Measurements from ENCODE around the gene HOXB7.

The HOXB7 gene

DNA sequence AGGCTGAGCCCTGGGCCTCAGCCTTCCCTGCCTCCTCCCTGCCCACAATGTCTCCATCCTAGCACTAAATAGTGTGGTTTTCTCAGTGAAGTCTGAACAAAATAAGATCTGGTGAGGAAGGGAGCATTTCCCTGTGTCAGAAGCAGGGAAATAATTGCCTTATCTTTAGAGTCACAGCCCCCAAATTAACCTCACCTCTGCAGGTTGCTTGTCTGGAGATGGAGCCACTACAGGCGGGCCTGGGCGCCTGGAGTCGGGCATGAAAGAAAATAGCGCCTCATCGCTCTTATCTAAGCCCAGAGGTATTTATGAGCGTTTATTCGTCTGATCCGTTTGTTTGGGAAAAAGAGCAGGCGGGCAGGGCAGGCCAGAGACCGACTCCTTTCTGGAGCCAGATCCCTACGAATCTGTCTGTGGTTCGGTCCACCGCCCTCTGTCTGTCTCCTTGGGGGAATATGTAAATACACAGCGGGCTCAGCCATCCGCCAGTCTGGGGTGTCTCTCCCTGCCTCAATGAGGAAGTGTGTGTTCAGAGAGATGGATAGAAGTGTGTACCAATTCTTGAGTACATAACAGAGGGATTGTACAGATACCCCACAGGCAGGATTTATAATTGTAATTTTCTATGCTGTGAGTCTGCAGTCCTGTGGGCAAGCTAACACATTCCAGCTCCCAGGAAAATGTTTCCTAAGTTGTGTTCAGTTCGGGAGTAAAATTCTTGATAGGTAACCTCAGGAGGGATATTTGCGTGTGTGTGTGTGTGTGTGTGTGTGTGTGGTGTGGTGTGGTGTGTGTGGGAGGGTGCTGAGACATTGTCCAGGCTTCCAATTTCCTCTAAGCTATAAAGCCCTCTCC, 10.3 kb downstream of the HOXB7 start:
- in situ Hi-C loops (cut with HindIII; ENCODE audit: low pct_ligation_motif_present, low pct_unique_long_range_greater_than_20kb, low sequenced_read_pairs) = no loop called here

DNA sequence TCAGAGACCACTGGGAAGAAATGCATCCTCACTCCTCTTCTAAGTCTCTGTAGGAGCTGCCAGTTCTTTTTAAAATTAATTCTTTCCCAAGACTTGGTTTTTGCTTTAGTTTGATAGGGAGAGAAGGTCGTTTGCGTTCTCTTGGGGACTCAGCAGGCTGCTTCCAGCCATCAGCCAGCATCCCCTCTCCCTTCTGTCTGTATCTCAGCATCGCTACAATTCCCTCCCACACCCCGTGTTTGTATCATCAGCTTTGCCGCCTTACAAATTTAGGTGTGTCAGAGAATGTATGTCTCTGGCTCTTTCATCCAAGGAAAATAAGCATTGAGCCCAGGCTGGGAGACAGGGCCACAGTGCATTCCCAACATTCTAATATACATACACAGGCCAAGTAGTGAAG, 11.5 kb downstream of the HOXB7 start:
- in situ Hi-C loops (cut with HindIII; ENCODE audit: low pct_ligation_motif_present, low pct_unique_long_range_greater_than_20kb, low sequenced_read_pairs) = no loop called here
- no peak for DNase-seq

More for the DNA sequence above, 10.3 kb downstream of the HOXB7 start:
- DNase-seq = no peak

DNA sequence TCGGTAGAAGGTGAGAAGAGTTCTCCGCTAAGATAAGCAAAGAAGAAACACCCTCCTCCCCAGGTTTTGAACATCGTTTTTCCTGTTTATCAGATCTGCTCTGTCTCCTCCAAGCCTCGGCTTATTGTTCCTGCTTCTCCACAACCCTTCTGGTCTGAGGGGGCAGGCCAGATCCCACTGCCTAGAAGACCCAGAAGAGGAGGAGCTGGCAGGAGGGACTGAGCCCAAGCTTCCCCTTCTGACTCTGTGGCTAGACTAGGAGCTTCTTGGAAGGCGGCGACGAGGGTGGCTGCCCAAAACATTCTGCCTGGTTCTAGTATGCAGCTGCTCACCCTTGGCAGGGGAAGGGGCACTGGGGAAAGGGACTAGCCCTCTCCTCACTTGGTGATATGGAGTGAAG, 12.1 kb downstream of the HOXB7 start:
- peak; percentile 19 for DNase-seq
- in situ Hi-C loops (cut with HindIII; ENCODE audit: low pct_ligation_motif_present, low pct_unique_long_range_greater_than_20kb, low sequenced_read_pairs) = no loop called here

DNA sequence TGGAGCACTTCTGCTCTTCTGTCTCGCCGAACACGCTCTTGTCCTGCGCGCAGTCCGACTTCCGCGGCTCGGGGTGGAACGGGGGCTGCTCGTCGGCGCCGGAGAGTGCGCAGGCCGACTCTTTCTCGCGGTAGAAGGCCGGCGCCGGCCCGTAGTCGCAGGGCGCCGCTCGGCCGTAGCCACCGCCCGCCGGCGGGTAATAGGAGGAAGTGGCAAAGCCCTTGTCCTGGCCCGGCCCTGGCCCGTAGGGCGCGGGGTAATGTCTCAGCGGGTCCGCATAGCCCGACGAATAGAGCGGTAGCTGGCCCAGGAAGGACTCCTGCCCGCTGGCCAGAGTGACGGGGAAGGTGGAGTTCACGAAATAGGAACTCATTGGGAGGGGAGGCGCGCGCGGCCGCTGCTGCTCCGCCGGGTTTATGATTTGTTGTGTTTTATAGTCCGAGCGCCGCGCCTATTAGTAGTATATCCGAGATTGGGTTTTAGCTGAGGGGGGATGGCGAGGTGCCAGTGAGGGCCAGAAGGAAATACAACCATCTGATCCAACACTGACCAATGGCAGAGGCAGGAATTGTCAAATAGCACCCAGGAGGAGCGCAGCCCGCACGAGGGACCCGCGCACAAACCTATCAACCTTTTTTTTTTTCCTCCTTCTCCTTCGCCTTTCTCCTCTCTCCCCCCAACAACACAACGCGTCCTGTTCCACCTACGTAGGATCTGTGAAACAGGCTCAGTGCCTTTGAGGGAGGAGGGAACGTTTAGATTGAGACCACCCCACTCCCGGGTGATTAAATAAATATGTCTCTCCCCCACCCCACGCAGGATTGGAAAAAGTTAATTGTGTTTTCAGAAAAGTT, 12.8 kb downstream of the HOXB7 start:
- in situ Hi-C loops (cut with HindIII; ENCODE audit: low pct_ligation_motif_present, low pct_unique_long_range_greater_than_20kb, low sequenced_read_pairs) = no loop called here
- DNase-seq = peak; percentile 71

DNA sequence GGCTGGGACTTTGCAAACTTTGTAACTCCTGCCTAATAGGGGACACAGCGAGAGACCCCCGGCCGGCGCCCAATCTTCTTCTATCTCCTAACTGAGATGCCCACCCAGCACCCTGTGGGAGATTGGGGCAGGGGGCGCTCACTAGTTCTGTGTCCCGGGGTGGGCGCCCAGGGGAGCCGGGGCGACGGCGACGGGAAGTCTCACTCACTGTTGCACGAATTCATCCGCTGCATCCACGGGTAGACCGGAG, 13.4 kb downstream of the HOXB7 start:
- DNase-seq = no peak
- in situ Hi-C loops (cut with HindIII; ENCODE audit: low pct_ligation_motif_present, low pct_unique_long_range_greater_than_20kb, low sequenced_read_pairs) = no loop called here

DNA sequence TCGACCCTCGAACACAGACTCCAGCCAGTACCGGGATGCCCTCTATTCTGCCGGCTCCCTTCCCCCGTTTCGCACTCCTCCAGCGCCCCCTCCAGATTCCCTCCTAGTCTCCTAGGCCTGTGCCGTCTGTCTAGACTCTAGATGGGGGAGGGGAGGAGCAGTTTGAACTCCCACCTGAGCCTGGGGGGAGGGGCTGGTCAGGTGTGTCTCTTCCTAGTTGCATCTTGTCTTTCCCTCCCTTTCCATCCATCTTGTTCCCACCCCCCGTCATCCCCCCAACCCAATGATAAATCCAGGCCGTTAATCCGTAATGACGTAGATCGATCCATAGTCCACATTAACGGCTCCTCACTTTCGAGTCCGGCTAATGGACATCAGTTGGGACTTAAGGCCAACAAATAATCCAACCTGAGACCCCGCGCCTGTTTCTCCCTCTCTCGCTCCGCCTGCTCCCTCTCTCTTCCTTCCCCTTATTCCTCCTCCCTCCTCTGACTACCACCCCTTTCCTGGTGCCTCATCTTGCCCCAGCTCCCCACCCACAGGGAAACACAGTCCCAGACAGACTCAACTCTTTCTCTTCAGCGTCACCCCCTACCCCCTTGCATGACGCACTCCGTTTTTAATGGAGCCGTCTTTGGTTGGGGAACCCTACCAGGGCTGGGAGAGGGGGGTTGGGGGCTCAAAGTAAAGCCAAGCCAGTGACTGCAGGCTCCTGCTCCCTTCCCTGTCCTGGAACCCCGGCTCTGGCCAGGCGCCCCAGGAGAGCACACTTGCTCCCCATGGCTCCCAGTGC, 13.9 kb downstream of the HOXB7 start:
- in situ Hi-C loops (cut with HindIII; ENCODE audit: low pct_ligation_motif_present, low pct_unique_long_range_greater_than_20kb, low sequenced_read_pairs) = no loop called here
- no peak for DNase-seq

DNA sequence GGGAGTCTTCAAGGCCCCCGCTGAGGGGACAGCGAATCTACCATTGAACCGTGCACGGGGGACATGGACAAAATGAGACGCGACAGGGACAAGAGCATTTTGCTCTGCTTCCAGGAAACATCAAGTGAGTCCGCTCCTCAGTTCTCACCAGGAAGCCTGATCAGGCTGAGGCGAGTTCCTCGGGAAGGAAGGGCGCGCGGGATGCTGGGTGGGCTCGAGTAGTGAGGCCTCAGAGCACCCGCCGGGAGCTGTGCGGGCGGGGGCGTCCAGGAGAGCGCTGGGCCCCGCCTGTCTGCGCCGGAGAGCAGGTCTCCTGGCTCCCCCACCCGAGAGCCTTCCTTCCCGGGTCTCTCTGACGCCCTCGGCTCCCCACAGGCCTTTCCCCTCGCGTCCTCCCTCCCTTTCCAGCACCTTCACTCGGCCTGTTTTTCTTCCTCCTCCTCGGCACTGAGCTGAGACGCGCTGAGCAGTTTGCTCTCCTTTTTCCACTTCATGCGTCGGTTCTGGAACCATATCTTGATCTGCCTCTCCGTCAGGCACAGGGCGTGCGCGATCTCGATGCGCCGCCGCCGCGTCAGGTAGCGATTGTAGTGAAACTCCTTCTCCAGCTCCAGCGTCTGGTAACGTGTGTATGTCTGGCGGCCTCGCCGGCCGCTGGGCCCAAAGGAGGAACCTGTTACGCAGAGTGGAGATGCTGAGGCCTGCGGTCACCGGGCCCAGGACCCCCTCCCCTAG, 14.7 kb downstream of the HOXB7 start:
- in situ Hi-C loops (cut with HindIII; ENCODE audit: low pct_ligation_motif_present, low pct_unique_long_range_greater_than_20kb, low sequenced_read_pairs) = no loop called here
- DNase-seq = no peak

DNA sequence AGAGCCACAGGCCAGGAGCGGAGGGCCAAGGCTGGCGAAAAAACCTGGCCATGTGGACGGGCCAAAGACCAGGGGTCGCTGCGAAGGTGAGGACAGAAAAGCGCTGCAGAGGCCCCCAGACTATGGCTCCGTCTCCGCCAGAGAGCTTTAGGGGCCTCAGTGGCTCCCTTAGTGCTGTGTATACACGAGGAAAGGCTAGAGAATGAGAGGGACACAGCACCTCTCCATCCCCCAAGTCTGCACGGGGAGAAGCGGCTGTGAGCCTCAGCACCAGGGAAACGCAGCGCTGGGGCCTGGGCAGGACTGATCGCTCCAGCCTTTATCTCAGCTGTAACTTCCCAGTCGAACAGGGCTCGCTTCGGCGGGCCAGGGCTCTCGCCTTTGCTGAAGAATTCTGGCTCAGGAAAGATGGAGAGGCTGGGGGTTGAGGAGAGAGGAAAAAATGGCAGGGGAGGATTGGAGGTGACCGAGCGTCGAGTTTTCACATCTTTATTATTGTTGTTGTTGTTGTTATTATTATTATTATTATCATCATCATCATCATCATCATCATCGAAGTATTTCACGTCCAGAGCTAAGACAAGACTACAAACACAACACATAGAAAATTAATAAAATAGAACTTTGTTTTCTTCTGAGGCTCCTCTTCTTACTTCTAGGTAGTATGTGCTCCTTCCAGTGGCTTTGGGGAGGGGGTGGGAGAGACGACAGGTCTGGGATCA, 15.4 kb downstream of the HOXB7 start:
- in situ Hi-C loops (cut with HindIII; ENCODE audit: low pct_ligation_motif_present, low pct_unique_long_range_greater_than_20kb, low sequenced_read_pairs) = no loop called here
- no peak for DNase-seq

DNA sequence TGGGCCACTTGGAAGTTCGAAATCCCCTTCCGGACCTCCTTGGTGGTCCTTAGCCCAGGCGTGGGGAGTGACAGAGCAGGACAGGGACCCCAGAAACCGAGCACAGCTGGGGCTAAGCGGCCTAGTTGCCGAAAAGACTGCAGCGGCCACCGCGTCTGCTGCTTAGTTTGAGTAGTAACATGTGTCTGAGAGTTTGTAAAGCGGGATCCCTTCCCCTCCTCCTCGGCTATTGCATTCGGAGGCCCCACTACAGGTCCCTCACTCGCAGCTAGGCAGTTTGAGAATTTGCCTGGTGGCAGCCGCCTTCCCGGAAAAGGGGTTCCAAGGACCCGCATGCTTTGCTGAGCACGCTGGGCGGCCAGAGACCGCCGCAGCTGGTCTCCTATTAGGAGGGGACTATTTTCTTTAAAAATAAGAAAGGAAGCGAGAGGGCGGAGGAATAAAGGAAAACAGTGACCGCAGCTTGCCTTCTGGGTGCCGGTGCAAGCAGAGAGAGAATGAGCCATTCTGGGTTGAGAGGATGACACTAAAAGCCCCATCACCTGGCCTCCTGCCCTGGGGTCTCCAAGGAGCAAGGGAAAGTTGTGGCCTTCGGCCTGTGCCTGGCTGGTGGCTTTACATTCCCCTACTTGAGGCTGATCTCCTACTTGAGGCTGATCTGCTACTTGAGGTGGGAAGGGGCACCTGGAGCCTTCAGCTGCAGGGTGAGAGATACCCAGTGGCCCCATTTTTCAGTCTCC, 16.1 kb downstream of the HOXB7 start:
- DNase-seq = no peak
- in situ Hi-C loops (cut with HindIII; ENCODE audit: low pct_ligation_motif_present, low pct_unique_long_range_greater_than_20kb, low sequenced_read_pairs) = no loop called here

DNA sequence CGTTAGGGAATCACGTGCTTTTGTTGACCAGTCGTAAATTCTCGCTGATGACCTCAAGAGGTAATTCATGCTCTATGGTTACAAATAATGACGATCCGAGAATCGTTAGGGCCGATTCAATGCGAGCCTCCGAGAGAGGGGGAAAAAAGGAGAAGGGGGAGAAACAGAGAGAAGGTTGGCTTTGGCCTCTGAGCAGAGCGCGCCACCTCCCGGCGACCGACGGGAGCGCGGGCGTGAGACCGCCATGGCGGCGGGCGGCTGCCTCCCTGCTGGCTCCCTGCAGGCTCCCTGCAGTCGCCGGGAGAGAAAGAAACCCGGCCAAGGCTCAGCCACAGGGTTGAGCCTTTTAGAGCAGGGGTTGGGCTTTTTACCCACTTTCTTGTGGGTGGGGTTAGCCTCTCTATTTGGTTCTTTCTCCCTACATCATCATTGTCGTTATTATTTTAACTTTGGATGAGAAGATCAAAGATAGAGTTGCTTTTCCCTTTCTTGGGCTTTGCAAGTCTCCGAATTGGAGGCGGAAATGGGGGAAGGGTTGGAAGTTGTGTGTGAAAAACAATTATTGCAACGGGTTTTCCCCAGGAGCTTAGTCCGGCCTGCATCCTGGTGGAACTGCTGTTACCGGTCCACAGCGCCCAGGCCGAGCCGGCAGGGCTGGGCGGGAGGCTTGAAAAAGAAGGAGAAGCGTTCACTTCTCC, 16.8 kb downstream of the HOXB7 start:
- DNase-seq = peak; percentile 78
- in situ Hi-C loops (cut with HindIII; ENCODE audit: low pct_ligation_motif_present, low pct_unique_long_range_greater_than_20kb, low sequenced_read_pairs) = no loop called here

DNA sequence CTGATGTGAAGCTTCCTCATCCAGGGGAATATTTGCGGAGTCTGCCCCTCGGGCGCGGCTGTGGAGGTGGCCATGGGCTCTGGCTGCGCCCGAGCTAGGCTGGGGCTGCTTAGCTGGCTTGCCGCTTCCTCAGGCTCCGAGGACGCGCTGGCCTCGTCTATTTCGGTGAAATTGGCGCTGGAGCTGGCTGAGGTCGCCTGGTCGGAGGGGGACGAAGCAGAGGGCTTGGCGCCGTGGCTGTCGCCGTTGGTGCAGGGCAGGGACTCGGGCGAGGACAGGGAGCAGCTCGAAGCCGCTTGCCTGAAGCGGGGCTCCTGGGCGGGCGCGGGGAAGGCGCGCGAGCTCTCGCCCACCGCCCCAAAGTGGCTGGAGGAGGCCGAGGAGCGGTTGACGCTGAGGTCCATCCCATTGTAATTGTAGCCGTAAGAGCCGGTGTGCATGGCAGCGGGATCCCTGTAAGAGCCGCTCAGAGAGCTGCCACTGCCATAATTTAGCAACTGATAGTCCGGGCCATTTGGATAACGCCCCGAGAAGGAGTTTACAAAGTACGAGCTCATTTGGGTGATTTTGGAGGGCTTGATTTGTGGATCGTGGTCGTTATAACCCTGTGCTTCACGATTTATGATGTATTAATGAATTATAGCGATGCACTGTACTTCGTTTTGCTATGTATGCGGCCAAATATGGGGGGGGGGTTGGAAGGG, 17.5 kb downstream of the HOXB7 start, which contains the start of gene HOXB5:
Gene HOXB5, minus strand, starts transcription at position 654 of the 704 bp plus-strand sequence. Its CDS starts 97 bp downstream, at position 557.
- in situ Hi-C loops (cut with HindIII; ENCODE audit: low pct_ligation_motif_present, low pct_unique_long_range_greater_than_20kb, low sequenced_read_pairs) = no loop called here
- no peak for DNase-seq

DNA sequence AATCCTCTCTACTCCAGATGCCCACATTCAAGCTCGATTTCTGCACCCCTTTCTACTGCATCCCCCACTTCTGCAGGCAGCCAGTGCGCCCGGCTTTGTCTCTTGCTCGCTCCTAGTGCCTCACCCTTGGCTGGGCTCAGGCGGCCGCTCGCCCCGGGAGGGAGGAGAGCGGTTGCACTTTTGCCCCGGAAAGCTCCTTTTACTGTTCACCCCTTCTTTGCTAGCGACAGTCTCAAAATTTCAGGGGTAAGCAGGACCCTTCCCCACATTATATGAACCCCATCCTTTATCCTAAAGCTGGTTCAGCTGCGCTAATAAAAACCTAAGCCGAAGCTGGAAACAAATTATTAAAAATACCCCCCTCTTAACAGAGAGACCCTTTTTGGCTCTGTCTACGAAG, 18.2 kb downstream of the HOXB7 start:
- in situ Hi-C loops (cut with HindIII; ENCODE audit: low pct_ligation_motif_present, low pct_unique_long_range_greater_than_20kb, low sequenced_read_pairs) = no loop called here
- DNase-seq = no peak

DNA sequence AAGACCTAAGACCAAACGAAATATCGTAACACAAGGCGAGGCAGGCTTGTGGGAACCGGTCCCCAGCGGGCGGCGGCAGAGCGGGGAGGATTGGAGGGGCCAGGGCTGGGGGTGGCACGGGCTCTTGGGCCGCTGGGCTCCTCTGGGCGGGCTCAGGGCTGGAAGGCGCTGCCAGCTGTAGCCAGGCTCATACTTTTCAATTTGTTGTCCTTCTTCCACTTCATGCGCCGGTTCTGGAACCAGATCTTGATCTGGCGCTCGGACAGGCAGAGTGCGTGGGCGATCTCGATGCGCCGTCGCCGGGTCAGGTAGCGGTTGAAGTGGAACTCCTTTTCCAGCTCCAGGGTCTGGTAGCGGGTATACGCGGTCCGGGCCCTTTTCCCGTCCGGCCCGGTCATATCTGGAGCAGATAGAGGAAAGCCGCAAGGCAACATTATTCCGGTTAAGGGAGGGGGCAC, 18.7 kb downstream of the HOXB7 start:
- DNase-seq = no peak
- in situ Hi-C loops (cut with HindIII; ENCODE audit: low pct_ligation_motif_present, low pct_unique_long_range_greater_than_20kb, low sequenced_read_pairs) = no loop called here

DNA sequence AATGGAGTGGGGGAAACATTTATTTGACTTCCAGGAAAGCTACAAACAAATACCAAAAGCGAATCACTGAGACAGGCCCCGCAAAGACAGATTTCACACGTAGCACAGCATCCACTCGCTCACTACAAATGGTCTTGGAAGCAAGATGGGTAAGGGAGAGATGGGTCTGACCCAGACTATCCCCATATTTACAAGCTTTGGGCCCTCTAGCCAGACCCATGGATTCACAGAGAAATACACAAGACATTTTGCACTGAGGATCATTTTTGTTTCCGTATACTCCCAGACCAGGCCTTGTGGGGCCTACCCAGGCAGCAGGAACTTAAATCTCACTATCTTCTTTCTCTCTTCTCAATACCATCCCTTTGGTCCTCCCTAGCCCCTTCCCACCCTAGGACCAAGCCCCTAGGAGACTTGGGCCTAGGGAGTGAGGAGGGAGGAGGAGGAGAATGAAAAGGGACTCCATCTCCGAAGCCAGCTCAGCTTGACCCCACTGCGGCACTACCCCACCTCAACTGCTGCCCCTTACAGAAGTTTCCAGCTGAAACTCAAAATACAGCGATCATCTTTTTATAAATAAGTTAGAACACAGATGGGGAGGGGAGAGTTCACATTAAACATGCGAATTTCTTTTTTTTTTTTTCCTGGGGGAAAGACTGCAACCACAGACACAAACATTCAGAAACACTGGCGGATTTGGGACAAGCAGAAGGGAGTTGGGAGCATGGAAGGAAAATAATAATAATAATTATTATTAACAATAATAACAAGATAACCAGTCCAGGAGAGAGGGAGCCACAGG, 19.4 kb downstream of the HOXB7 start:
- in situ Hi-C loops (cut with HindIII; ENCODE audit: low pct_ligation_motif_present, low pct_unique_long_range_greater_than_20kb, low sequenced_read_pairs) = no loop called here

DNA sequence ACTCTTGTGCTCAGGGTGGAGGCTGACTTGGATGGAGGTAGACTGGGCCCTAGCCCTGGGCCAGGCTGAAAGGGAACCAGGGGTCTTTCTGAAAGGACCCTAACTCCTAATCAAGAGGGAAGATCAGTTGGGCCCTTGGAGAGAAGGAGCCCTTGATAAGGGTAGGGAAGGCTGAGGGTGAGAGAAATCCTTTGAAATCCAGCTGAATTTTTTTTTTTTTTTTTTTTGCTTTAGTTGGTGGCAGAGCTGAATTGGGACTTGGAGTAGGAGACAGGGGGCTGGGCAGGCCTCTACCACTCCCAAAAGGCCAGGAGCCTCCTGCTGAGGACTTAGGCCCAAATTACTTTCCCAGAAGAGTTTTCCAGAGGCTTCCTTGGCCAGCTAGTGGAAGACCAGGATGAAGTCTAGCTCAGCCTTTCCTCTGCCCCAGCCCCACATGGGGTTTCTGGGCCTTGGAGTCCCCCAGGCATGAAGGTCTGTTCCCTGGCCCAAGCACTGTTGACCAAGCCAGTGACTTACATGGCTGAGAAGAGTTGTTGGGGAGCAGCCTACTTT, 20.1 kb downstream of the HOXB7 start:
- in situ Hi-C loops (cut with HindIII; ENCODE audit: low pct_ligation_motif_present, low pct_unique_long_range_greater_than_20kb, low sequenced_read_pairs) = no loop called here
- DNase-seq = no peak

More for the DNA sequence above, 19.4 kb downstream of the HOXB7 start:
- no peak for DNase-seq
